Keratinocyte (primary cell): ENCODE data around the gene LMNTD1.

ENCODE experiments used
- CTCF ChIP-seq, 3 experiments: IDR thresholded peaks in 1 of 3; conservative IDR thresholded peaks in 1 of 3; optimal IDR thresholded peaks in 1 of 3; 2 replicates in 2 of 3; 3 replicates in 1 of 3; pipeline versions ENCODE3 to v1.5.1; 2011; ENCODE audit warnings: low read length in 3 of 3, mild to moderate bottlenecking in 3 of 3, moderate library complexity in 2 of 3, control low read depth in 1 of 3, inconsistent platforms in 1 of 3; ENCODE audit not compliant: insufficient read depth in 2 of 3; ENCODE audit errors: extremely low read depth in 1 of 3
- EZH2 ChIP-seq: IDR thresholded peaks from one replicate; pipeline ENCODE4 v1.6.1; 2012; ENCODE audit warnings: inconsistent platforms, mild to moderate bottlenecking, low read length, moderate library complexity

GRCh38 chr12:25524366-25524765 lies 28.7 kb downstream of the LMNTD1 start:
- TF ChIP-seq CTCF (optimal IDR thresholded peaks at IDR 0.05 in 1 of 3, IDR thresholded peaks at IDR 0.05 in 1 of 3, conservative IDR thresholded peaks at IDR 0.05 in 1 of 3; ENCODE audit: extremely low read depth in 1 of 3, insufficient read depth in 2 of 3, low read length in 3 of 3) (no peak), EZH2 (no peak)
